Hypothalamus (tissue), 51 donors: ENCODE measurements around the gene MORN2.

Experiments used
- DNase-seq, 51 donors: peaks; one replicate each; lab custom pipeline; 2025; lab: John Stamatoyannopoulos, UW

MORN2 gene

GRCh38 chr2:38875576-38876367 lies at the start of gene MORN2, which contains the start of gene DHX57:
TSS of gene MORN2 (plus strand) at chr2:38875976.
TSS of gene DHX57 (minus strand) at chr2:38875934. CDS start at chr2:38868405, 7,529 bp downstream.
- DNase-seq, result peak; percentile 17 to 90 (median 77)

GRCh38 chr2:38827539-38828145 lies 48.1 kb upstream of the MORN2 start:
- DNase-seq, result peak in 2 of 51 donors; percentile 12 to 42

DNA sequence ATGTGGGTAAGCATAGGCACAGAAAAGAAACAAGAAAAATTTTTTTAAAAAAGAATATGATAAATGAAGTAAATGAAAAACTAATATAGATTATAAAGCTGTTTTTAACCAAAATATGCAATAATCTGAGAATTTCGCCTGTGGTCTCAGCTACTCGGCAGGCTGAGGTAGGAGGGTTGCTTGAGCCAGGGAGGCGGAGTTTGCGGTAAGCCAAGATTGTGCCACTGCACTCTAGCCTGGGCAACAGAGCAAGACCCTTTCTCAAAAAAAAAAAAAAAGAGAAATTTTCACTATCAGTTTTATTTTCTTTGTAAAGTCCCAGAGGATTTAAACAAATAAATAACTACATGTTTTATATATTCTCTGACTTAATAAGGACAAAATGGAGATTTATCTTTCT lies 47.3 kb upstream of the MORN2 start:
- no peak for DNase-seq

- DNase-seq, result no peak
Measured at GRCh38 chr2:38829971-38830370, 45.8 kb upstream of the MORN2 start.

DNA sequence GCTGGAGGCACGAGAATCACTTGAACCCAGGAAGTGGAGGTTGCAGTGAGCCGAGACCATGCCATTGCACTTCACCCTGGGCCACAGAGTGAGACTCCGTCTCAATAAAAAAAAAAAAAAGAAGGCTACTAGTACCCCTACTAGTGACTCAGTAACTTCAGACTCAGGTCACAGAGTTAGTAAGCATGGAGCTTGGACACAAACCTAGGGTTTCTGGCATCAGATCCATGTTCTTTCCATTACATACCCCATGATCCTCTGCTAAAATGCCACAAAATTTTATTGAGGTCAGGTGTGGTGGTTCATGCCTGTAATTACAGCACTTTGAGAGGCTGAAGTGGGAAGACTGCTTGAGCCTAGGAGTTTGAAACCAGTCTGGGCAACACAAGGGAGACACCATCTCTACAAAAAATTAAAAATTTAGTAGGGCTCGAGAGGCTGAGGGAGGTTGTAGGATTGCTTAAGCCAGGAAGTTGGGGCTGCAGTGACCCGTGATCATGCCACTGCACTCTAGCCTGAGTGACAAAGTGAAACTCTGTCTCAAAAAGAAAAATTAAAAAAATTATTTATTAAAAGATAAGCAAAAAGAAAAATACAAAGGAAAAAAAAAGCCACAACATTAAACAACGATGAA lies 45.1 kb upstream of the MORN2 start:
- no peak for DNase-seq

- no peak for DNase-seq
Measured at GRCh38 chr2:38835015-38835601, 40.7 kb upstream of the MORN2 start.

DNA sequence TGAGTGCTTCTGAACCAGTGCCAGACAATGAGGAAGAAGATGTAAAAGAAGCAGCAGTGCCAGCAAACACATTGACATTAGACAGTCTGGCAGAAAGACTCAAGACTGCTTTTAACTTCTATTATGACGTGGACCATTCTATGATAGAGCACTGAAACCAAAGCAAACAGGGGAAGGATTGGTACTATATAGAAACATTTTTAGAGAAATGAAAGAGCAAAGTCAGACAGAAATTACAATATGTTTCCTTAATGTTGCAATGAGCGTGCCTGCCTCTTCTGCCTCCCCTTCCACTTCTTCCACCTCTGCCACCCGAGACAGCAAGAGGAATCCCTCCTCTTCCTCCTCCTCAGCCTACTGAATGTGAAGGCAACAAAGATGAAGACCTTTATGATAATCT lies 39.8 kb upstream of the MORN2 start:
- peak in 2 of 51 donors; percentile 9 to 14 for DNase-seq

DNA sequence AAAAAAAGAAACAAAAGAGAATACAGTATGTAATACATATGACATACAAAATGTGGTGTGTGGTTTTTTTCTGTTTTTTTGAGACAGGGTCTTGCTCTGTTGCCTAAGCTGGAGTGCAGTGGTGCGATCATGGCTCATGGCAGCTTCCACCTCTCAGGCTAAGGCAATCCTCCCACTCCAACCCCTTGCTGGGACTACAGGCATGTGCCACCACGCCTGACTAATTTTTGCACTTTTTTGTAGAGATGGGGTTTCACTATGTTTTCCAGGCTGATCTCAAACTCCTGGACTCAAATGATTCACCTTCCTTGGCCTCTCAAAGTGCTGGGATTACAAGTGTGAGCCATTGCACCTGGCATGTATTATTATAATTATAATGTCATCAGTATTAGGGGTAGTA lies 39.0 kb upstream of the MORN2 start:
- no peak for DNase-seq

GRCh38 chr2:38850045-38850444 lies 25.7 kb upstream of the MORN2 start:
- DNase-seq, result no peak

- DNase-seq, result no peak
Measured at GRCh38 chr2:38856165-38856564, 19.6 kb upstream of the MORN2 start.

DNA sequence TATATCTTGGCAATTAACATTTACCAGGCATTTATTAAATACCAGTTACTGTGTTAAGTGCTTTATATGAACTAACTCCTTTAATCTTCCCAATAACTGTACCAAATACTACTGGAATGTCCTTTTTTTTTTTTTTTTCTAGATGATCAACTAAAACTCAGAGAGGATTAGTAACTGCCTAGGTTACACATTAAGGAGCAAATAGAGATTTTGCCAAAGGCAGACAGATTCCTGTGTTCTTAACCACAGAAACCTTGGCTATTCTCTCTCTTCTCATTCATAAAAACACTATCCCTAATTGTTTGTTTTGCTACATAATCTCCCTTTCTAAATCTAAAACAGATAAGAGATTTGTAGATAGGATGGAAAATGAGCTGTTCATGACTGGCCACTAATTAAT lies 13.3 kb upstream of the MORN2 start:
- DNase-seq, result no peak

GRCh38 chr2:38863061-38863695 lies 12.6 kb upstream of the MORN2 start:
- DNase-seq, result no peak

- DNase-seq, result no peak
Measured at GRCh38 chr2:38866773-38867443, 8.9 kb upstream of the MORN2 start.

DNA sequence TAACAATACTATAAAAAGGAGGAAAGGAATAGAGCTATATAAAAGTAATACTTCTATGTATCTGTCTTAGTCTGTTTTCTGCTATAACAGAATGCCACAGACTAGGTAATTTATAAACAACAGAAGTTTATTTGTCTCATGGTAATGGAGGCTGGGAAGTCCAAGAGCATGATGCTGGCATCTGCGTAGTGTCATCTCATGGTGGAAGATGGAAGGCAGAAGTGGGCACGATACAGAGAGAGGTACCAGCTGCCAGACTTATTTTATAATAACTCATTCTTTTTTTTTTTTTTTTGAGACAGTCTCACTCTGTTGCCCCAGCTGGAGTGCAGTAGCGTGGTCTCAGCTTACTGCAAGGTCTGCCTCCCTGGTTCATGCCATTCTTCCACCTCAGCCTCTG lies 4.3 kb upstream of the MORN2 start:
- no peak for DNase-seq

DNA sequence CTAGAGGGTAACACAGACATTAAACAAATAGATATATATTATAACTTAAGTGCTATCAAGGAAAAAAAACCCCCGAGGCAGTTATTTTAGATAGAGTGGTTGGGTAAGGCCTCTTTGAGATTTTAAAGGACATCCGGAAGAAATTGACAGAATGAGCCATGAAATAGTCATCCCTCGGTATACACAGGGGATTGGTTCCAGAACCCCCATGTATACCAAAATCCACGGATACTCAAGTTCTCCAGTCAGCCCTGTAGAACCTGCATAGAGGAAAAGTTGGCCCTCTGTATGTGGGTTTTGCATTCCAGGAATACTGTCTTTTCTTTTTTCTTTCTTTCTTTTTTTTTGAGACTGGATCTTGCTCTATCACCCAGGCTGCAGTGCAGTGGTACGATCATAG lies 2.0 kb upstream of the MORN2 start:
- DNase-seq, result no peak

DNA sequence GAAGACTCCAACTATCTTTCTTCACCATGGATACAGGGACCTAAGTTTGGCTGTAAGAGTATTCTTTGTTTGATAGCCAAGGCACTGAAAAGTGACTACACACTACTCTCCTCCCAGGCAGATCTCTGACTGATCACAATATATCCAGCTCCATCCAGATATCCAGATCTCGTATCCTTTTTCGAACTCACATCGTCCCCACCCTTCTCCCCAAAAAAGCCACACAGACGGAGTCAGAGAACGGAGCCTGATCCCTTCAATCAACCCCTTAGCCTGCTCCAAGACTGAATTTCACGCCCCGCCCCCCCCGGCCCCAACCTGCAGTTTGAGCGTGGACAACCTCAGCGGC lies 575 bp upstream of the MORN2 start:
- DNase-seq, result peak in 2 of 51 donors; percentile 27 to 49

DNA sequence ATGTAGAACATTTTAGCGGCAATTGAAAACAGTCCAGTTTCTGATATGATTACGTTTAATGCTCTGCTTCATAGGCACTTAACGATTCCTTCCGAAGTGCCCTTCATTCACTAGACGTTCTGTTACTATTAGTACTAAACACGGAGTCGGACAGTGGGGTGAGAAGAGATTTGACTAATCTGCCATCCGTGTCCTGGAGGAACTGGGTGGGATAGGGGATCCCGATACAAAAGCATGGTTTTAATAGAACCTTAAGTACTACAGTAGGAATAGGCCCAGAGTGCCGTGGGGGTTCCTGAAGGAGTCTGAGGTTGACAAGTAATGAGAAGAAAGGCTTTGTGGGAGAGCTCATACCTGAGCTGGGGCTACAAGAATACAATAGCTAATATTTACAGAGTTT lies 631 bp downstream of the MORN2 start:
- DNase-seq, result peak in 1 of 51 donors; percentile 1

- no peak for DNase-seq
Measured at GRCh38 chr2:38886063-38886462, 10.3 kb downstream of the MORN2 start.

DNA sequence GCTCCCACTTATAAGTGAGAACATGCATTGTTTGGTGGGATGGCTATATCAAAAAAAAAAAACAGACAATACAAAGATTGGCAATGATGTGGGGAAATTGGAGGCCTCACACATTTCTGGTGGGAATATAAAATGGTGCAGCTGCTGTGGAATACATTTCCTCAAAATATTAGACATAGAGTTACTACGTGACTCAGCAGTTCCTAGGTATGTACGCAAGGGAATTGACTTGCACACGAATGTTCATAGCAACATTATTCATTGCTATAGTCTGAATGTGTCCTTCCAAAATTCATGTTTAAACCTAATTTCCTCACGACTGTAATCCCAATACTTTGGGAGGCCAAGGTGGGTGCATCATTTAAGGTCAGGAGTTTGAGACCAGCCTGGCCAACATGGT lies 11.6 kb downstream of the MORN2 start:
- DNase-seq, result no peak

DNA sequence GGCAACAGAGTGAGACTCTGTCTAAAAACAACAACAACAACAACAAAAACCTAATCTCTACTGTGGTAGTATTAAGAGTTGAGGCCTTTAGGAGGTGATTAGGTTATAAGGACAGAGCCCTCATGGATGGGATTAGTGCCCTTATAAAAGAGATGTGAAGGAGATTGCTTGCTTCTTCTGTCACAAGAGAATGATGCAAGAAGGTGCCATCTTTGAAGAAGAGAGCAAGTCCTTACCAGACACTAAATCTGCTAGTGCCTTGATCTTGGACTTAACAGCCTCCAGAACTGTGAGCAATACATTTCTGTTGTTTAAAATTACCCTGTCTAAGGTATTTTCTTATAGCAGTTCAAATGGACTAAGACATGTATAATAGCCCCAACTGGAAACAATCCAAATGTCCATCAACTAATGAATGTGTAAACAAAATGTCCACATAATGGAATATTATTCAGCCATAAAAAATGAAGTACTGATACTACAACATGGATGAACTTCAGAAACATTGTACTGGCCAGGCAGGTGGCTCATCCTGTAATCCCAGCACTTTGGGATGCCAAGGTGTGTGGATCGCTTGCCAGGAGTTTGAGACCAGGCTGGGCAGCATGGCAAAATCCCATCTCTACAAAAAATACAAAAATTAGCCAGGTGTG lies 12.3 kb downstream of the MORN2 start:
- DNase-seq, result no peak
